ENCODE data around the gene PRXL2C. TPM values are rescaled to one million over a fixed set of nuclear protein-coding genes. Genes with fewer than 3 reads are reported as not detected.

PRXL2C gene
- total and polyA plus RNA-seq, 8 donors, result 4.9 to 11.2 (median 8.2) TPM

DNA sequence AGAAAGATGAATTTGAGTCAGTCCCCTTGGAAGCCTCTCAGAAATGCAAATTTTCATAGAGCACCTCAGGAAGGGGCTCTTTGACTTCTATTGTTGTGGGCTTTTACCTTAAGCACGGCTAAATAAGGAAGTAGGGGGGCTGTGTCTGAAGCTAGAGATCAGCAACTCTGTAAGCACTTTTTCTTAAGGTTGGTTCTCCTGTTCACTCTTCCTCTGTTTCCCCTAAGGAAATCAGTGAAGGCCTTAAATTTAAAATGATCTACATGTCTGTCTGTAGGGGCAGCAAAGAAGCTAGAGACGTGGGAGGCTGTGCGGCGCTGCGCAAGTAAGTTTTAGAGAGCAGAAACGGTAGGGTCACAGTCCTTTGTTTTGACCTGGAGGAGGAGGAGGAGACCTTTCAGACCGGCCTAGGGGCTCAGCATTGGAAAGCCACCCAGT is 34.3 kb downstream of the PRXL2C start:
- Histone ChIP-seq H3K27me3 (no peaks in the 10 kb centered on the region), H3K4me3 (no peak overlapping the region), H3K36me3 (no peaks in the 10 kb centered on the region), H3K9me3 (no peaks in the 10 kb centered on the region), H3K4me1 (no peaks in the 10 kb centered on the region), H3K27ac (no peak overlapping the region)
- ATAC-seq (no peak), FAIRE-seq (no peak), DNase-seq (no peak)
- WGBS, 2 donors, result 76 to 84% methylated on average over 7 of the region's 7 CpGs
- TF ChIP-seq, protein P1, sequence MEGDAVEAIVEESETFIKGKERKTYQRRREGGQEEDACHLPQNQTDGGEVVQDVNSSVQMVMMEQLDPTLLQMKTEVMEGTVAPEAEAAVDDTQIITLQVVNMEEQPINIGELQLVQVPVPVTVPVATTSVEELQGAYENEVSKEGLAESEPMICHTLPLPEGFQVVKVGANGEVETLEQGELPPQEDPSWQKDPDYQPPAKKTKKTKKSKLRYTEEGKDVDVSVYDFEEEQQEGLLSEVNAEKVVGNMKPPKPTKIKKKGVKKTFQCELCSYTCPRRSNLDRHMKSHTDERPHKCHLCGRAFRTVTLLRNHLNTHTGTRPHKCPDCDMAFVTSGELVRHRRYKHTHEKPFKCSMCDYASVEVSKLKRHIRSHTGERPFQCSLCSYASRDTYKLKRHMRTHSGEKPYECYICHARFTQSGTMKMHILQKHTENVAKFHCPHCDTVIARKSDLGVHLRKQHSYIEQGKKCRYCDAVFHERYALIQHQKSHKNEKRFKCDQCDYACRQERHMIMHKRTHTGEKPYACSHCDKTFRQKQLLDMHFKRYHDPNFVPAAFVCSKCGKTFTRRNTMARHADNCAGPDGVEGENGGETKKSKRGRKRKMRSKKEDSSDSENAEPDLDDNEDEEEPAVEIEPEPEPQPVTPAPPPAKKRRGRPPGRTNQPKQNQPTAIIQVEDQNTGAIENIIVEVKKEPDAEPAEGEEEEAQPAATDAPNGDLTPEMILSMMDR (IDR thresholded peaks at IDR 0.05), result no peak
- intact Hi-C loops (cut with DNase I), result no loop called here

DNA sequence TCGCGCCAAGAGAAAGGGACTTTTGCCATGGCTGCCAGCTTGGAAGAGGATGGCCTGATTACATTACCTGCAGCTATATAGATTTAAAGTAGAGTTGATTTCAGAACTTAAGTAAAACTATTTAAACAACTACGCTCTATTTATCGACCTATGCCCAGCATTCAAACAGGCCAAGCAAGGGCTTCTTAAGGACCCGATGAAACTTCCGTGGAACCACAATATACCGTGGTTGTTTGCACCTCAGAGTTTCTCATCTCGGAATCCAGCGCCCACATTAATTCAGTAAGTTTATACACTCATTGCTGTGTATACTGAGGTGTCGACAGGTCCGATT is 35.0 kb downstream of the PRXL2C start:
- Histone ChIP-seq H3K27ac (peak overlapping the region; percentile 49 to 74 (median 66)), H3K9me3 (no peaks in the 10 kb centered on the region), H3K4me1 (no peaks in the 10 kb centered on the region), H3K4me3 (peak overlapping the region; percentile 37 to 88 (median 56)), H3K27me3 (no peaks in the 10 kb centered on the region), H3K36me3 (no peaks in the 10 kb centered on the region)
- WGBS, 2 donors, result 33 to 39% methylated on average over 11 of the region's 11 CpGs
- peak in 1 of 4 donors; percentile 3 for ATAC-seq
- no peak for FAIRE-seq
- DNase-seq, result no peak
- TF ChIP-seq, protein P1 (IDR thresholded peaks at IDR 0.05), result no peak
- intact Hi-C loops (cut with DNase I), result no loop called here

DNA sequence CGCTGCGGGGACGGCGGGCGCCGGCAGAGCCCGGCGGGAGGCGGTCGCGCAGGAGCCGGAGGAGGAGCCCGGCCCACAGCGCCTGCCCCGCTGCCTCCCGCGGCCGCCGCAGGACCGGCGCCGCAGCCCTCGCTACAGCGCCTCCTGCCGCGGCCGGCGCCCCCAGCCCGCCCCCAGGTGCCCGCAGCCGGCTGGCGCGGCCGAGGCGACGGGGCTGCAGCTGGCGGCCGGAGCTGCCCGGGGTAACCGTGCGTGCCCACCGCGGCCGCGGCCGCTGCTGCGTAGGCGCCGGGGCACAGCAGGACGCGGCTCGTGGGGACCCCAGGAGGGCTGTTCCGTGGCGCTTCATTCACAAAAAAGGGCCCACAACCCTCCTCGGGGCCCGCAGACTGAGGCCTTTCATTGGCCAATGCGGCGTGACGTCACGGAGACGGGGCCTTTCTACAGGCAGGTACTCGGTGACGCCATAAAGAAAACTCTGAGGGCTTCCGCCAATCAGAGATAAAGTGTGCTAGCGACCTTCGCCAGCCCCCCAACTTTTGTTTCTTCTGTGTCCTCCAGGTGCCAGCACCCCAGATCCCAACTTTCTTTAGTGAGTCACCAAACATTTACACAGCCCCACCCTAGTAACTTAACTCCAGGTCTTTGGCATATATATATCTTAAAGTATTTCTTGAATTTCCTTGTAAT is 35.5 kb downstream of the PRXL2C start, which contains the start of gene CDC14B:
Gene CDC14B, minus strand, starts transcription at position 353 of the 690 bp plus-strand sequence. CDS start 465 bp downstream, outside the sequence.
- no peak for FAIRE-seq
- Histone ChIP-seq H3K9me3 (no peaks in the 10 kb centered on the region), H3K27me3 (no peaks in the 10 kb centered on the region), H3K36me3 (no peaks in the 10 kb centered on the region), H3K27ac (peak within 1 kb of the TSS; percentile 65 to 78 (median 74)), H3K4me3 (peak within 1 kb of the TSS; percentile 73 to 88 (median 83)), H3K4me1 (no peaks in the 10 kb centered on the region)
- TF ChIP-seq, protein P1 (IDR thresholded peaks at IDR 0.05), result no peak
- peak; percentile 86 to 89 (median 86) for ATAC-seq
- DNase-seq, result peak; percentile 92 to 97 (median 94)
- 0 to 1% methylated on average over 39 to 66 of the region's 66 CpGs for WGBS, 2 donors
- intact Hi-C loops (cut with DNase I), result no loop called here

DNA sequence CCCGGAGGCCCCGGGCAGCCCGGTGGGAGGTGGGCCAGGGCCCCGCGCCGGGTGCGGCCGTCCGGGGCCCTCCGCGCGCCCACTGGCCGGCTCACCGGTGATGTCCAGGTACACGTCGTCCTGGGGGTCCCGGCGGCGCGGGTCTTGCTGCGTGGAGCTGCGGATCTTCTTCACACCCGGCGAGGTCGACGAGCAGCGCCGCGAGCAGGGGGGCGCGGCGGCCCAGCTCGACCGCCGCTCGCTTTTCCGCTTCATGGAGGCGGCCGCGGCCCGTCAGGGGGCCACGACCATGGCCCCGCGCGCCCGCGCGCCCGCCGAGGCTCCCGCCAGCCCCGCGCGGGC is 36.0 kb downstream of the PRXL2C start:
- no peaks in the 10 kb centered on the region for H3K4me1 ChIP-seq
- H3K36me3 ChIP-seq, result no peaks in the 10 kb centered on the region
- ATAC-seq, result peak in 2 of 4 donors; percentile 4 to 6
- H3K27ac ChIP-seq, result peak overlapping the region; percentile 65 to 78 (median 74)
- FAIRE-seq, result no peak
- no peaks in the 10 kb centered on the region for H3K27me3 ChIP-seq
- intact Hi-C loops (cut with DNase I), result no loop called here
- peak in 5 of 6 donors; percentile 18 to 78 (median 49) for DNase-seq
- peak overlapping the region; percentile 73 to 88 (median 83) for H3K4me3 ChIP-seq
- TF ChIP-seq, protein P1 (IDR thresholded peaks at IDR 0.05), result no peak
- H3K9me3 ChIP-seq, result no peaks in the 10 kb centered on the region
- WGBS, 2 donors, result 0 to 1% methylated on average over 4 to 54 of the region's 54 CpGs
